ENCODE measurements around the gene TRAF7. TPM values are rescaled to one million over a fixed set of nuclear protein-coding genes. Genes with fewer than 3 reads are reported as not detected.

TRAF7 gene
- total RNA-seq, 6 donors from 2014 or later, result 34.6 to 72.6 (median 52.9) TPM

DNA sequence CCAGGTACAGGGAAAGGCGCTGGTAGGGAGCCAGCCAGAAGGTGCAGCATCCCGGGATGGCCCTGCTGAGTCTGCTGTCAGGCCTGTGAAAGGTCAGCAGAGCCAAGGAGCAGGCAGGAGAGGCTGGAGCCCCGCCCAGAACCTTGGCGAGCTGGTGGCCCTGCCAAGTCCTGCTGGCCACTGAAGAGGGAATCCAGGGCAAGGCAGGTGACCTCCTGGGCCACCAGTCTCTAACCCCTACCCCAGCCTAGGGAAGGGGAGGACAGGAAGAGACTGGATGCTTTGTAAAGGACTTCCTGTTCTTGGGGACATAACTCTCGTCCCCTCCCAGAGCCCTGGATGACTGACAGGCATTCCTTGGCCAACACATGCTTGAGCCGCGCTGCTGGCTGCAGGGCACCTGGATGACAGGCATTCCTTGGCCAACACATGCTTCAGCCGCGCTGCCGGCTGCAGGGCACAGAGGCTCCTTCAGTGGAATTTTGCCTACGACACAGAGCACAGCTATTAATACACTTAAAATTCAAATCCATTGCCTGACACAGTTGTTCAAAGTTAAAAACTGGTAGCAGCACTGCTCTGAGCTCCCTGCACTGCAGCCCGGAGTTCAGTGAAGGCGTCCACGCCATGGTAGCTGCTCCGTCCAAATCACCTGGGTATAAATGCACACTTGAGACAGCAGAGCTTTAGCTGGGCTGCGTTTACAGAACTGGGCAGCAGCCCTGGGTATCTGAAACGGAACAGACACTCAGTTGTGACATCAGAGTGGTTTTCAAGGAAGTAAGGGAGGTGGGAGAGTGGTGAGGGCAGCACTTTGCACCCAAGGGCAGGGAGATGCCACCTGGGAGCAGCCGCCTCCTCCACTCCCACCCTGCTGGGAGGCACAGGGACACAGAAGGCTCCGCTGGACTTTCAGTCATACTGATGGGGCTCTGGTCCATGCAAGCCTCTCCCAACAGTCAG, 57.1 kb downstream of the TRAF7 start:
- Histone ChIP-seq H3K9me3 (no peaks in the 10 kb centered on the region), H3K27ac (peak overlapping the region; percentile 52 to 87 (median 67)), H3K4me3 (peak overlapping the region in 3 of 4 donors; percentile 92 to 97 (median 96)), H3K4me1 (peaks cover 31 to 37% (median 34%) of the 10 kb centered on the region in 4 donors), H3K27me3 (no peaks in the 10 kb centered on the region), H3K36me3 (peaks cover 0 to 33% (median 22%) of the 10 kb centered on the region in 4 donors)
- WGBS, 2 donors, result 53 to 55% methylated on average over 13 to 19 of the region's 19 CpGs
- TF ChIP-seq POLR2AphosphoS5 (IDR thresholded peaks at IDR 0.05) (peak; percentile 5 to 37), EP300 (IDR thresholded peaks at IDR 0.05) (no peak)
- peak in 1 of 2 donors; percentile 59 for ATAC-seq (ENCODE audit: low FRiP score in 2 of 2)
- DNase-seq, result peak; percentile 77 to 79

DNA sequence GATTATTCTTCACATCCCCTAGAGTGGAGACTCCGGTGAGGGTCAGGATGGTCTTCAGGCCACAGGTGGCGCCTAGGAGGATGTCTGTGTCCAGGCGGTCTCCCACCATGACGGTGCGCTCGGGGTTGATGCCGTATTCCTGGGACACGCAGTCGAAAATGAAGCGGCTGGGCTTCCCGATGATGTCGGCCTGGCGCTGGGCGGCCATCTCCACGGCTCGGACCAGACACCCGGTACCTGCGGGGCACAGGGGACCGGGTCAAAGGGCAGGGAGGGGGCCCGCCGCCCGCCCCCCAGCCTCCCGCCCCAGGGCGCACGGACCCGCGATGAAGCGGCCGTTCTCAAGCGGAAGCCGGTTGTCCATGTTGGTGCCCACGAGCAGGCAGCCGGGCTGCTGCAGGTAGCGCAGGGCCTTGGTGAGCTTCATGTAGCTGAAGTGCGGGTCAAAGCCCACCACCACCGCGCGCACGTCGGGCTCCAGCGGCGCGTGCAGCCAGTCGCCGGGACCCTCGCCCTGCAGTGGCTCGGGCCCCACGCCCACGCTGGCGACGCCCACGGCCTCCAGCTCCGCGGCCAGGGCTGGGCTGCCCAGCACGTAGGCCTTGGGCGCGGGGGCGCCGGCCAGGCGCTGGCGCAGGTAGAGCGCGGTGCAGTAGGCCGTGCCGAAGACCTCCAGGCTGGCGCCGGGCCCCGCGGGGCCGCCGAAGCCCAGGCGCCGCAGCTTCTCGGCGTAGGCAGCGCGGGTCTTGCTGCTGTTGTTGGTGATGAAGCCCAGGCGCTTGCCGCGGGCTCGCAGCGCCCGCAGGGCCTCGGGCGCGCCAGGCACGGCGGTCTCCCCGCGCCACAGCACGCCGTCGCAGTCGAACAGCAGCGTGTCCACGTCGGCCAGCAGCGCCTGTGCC, 58.5 kb downstream of the TRAF7 start:
- Histone ChIP-seq H3K27me3 (no peaks in the 10 kb centered on the region), H3K27ac (peak overlapping the region; percentile 76 to 88 (median 87))
- 4 to 7% methylated on average over 8 to 9 of the region's 98 CpGs for WGBS, 2 donors

DNA sequence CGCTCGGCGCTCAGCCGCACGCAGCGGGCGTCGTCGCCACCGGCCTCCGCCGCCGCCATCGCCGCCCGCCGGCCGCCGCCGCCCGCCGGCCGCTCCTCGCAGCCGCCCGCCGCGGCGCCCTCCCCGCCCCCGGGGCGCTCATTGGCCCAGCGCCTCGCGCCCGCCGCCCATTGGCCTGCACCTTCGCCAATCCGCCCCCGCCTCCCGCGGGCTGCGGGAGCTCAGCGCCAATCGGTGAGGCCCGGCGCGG, 59.1 kb downstream of the TRAF7 start, which contains the start of gene PGP:
Gene PGP, minus strand, starts transcription at position 122 of the 250 bp plus-strand sequence. Its CDS starts 63 bp downstream, at position 59.
- peaks cover 0 to 13% (median 2%) of the 10 kb centered on the region in 4 donors for H3K36me3 ChIP-seq
- 0% methylated on average over 19 of the region's 48 CpGs; no CpG with 5 or more reads in 1 of the 2 donors for WGBS, 2 donors
- H3K27ac ChIP-seq, result peak within 1 kb of the TSS; percentile 87 to 93 (median 90)
- peak within 1 kb of the TSS; percentile 92 to 97 (median 96) for H3K4me3 ChIP-seq
- peaks cover 31 to 37% (median 34%) of the 10 kb centered on the region in 4 donors for H3K4me1 ChIP-seq
- TF ChIP-seq POLR2A (IDR thresholded peaks at IDR 0.05), result no peak
- TF ChIP-seq, protein P1, sequence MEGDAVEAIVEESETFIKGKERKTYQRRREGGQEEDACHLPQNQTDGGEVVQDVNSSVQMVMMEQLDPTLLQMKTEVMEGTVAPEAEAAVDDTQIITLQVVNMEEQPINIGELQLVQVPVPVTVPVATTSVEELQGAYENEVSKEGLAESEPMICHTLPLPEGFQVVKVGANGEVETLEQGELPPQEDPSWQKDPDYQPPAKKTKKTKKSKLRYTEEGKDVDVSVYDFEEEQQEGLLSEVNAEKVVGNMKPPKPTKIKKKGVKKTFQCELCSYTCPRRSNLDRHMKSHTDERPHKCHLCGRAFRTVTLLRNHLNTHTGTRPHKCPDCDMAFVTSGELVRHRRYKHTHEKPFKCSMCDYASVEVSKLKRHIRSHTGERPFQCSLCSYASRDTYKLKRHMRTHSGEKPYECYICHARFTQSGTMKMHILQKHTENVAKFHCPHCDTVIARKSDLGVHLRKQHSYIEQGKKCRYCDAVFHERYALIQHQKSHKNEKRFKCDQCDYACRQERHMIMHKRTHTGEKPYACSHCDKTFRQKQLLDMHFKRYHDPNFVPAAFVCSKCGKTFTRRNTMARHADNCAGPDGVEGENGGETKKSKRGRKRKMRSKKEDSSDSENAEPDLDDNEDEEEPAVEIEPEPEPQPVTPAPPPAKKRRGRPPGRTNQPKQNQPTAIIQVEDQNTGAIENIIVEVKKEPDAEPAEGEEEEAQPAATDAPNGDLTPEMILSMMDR (IDR thresholded peaks at IDR 0.05), result peak in 2 of 6 experiments; percentile 22 to 47
- H3K9me3 ChIP-seq, result no peaks in the 10 kb centered on the region
- DNase-seq, result no peak
- ATAC-seq (ENCODE audit: low FRiP score in 2 of 2), result peak; percentile 95 to 96
- no peaks in the 10 kb centered on the region for H3K27me3 ChIP-seq

More for the DNA sequence above, 58.5 kb downstream of the TRAF7 start:
- H3K9me3 ChIP-seq, result no peaks in the 10 kb centered on the region
- peaks cover 31 to 37% (median 34%) of the 10 kb centered on the region in 4 donors for H3K4me1 ChIP-seq
- ATAC-seq (ENCODE audit: low FRiP score in 2 of 2) (no peak), DNase-seq (peak in 1 of 2 donors; percentile 90)
- peak overlapping the region; percentile 92 to 97 (median 96) for H3K4me3 ChIP-seq
- peaks cover 0 to 19% (median 8%) of the 10 kb centered on the region in 4 donors for H3K36me3 ChIP-seq
- TF ChIP-seq, protein P1 (IDR thresholded peaks at IDR 0.05), result peak in 1 of 6 experiments; percentile 42
- TF ChIP-seq EP300 (IDR thresholded peaks at IDR 0.05) (no peak), POLR2A (IDR thresholded peaks at IDR 0.05) (no peak)

DNA sequence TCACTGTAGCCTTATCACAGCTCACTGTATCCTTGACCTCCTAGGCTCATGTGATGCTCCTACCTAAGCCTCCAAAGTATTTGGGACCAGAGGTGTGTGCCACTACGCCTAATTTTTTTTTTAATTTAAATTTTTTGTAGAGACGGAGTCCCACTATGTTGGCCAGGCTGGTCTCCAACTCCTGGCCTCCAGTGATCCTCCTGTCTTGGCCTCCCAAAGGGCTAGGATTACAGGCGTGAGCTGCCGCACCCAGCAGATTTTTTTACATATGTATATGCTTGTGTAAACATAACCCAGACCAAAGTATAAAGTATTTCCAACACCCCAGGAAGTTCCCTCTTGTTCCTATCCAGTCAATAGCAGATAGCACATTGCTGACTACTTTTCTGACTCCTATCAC, 60.7 kb downstream of the TRAF7 start:
- ATAC-seq (ENCODE audit: low FRiP score in 2 of 2) (no peak), DNase-seq (no peak)
- no peaks in the 10 kb centered on the region for H3K27me3 ChIP-seq
- H3K9me3 ChIP-seq, result no peaks in the 10 kb centered on the region
- peaks cover 31 to 37% (median 34%) of the 10 kb centered on the region in 4 donors for H3K4me1 ChIP-seq
- TF ChIP-seq POLR2AphosphoS5 (IDR thresholded peaks at IDR 0.05) (no peak), EP300 (IDR thresholded peaks at IDR 0.05) (no peak), POLR2A (IDR thresholded peaks at IDR 0.05) (no peak)
- TF ChIP-seq, protein P1 (IDR thresholded peaks at IDR 0.05), result no peak
- H3K27ac ChIP-seq, result no peak overlapping the region
- H3K36me3 ChIP-seq, result peaks cover 0 to 8% (median 0%) of the 10 kb centered on the region in 4 donors
- 95 to 100% methylated on average over 4 of the region's 4 CpGs for WGBS, 2 donors
- H3K4me3 ChIP-seq, result no peak overlapping the region

Measured in upper lobe of left lung (tissue), 6 donors.